Esophagus muscularis mucosa (tissue), 4 donors: ENCODE measurements around the gene RCHY1. TPM values are rescaled to one million over a fixed set of nuclear protein-coding genes. Genes with fewer than 3 reads are reported as not detected.
"Not testable (repeated sequence)": the region's sequence is repeated elsewhere in the genome, so short reads cannot be mapped to it uniquely, and the experiment has no call there.

Source experiments
- DNase-seq: peaks from one replicate; pipeline ENCODE4 v3.0.0-alpha.2; 2017; ENCODE audit errors: extremely low spot score
- H3K27ac ChIP-seq, 4 donors: fragments of 200-600 bp; sonication (generic); replicated peaks in 1 of 4; 1 replicate in 3 of 4; 2 replicates in 1 of 4; pipeline ENCODE4 v1.5.1; 2016 to 2019; ENCODE audit warnings: mild to moderate bottlenecking in 1 of 4
- H3K27me3 ChIP-seq, 4 donors: fragments of 200-600 bp; sonication (generic); one replicate each; pipeline versions ENCODE4 v1.5.1 to v1.6.0; 2016 to 2019
- H3K36me3 ChIP-seq, 4 donors: fragments of 200-600 bp; sonication (generic); one replicate each; pipeline ENCODE4 v1.5.1; 2016 to 2019
- H3K4me1 ChIP-seq, 4 donors: fragments of 200-600 bp; sonication (generic); one replicate each; pipeline ENCODE4 v1.5.1; 2016 to 2019
- H3K4me3 ChIP-seq, 4 donors: fragments of 200-600 bp; sonication (generic); 1 replicate in 2 of 4; 2 replicates in 2 of 4; pipeline ENCODE4 v1.5.1; 2016 to 2019; ENCODE audit warnings: mild to moderate bottlenecking in 4 of 4, moderate library complexity in 1 of 4
- H3K9me3 ChIP-seq, 4 donors: fragments of 200-600 bp; sonication (generic); 1 replicate in 3 of 4; 2 replicates in 1 of 4; pipeline ENCODE4 v1.5.1; 2016 to 2019
- CTCF ChIP-seq, 3 experiments: fragments of 200-600 bp in 2 of 3; fragments of 450-650 bp in 1 of 3; sonication (generic) in 2 of 3; IDR thresholded peaks; one replicate each; pipeline ENCODE4 v1.5.1; 2017 to 2019; ENCODE audit warnings: antibody characterized with exemption in 3 of 3, mild to moderate bottlenecking in 2 of 3, moderate library complexity in 1 of 3
- EP300 ChIP-seq: sonication (generic); formaldehyde crosslinking; IDR thresholded peaks from one replicate; pipeline ENCODE4 v1.6.1; 2017; ENCODE audit warnings: antibody characterized with exemption
- POLR2A ChIP-seq: fragments of 450-650 bp; IDR thresholded peaks from one replicate; pipeline ENCODE4 v1.6.1; 2017; ENCODE audit warnings: antibody characterized with exemption, moderate library complexity, mild to moderate bottlenecking, low read depth
- POLR2AphosphoS5 ChIP-seq, 2 donors: sonication (generic); formaldehyde crosslinking; IDR thresholded peaks; one replicate each; pipeline ENCODE4 v1.6.1; 2017; ENCODE audit warnings: antibody characterized with exemption in 2 of 2
- WGBS: methylation state at CpG from one replicate; pipeline ENCODE4 v1.1.5; 2018; 5-methylcytosine and 5-hydroxymethylcytosine counted together
- intact Hi-C: fragments of 100-400 bp; cut with DNase I; formaldehyde crosslinking; loops from one replicate; pipeline ENCODE4 v1.15.1; 2023
- total RNA-seq, 4 donors: library from RNA; depleted of rRNA; stranded (reverse); fragments of >200 nt; gene quantifications; one replicate each; pipeline versions ENCODE4 v1.1.0 to v1.2.1, GENCODE V29; 2016

The RCHY1 gene
- total RNA-seq, 4 donors from 2014 or later, result 10.9 to 20.8 (median 18.4) TPM

- Histone ChIP-seq H3K27me3 (peaks cover 0 to 3% (median 0%) of the 10 kb centered on the region in 4 donors), H3K36me3 (no peaks in the 10 kb centered on the region), H3K27ac (no peak overlapping the region), H3K4me1 (peaks cover 0 to 6% (median 0%) of the 10 kb centered on the region in 4 donors), H3K9me3 (no peaks in the 10 kb centered on the region), H3K4me3 (no peak overlapping the region)
- intact Hi-C loops, result no loop called here
- DNase-seq, result no peak
- no peak for TF ChIP-seq POLR2A
- TF ChIP-seq POLR2AphosphoS5 (IDR thresholded peaks at IDR 0.05), result no peak
- TF ChIP-seq CTCF (IDR thresholded peaks at IDR 0.05), result no peak
- no peak for TF ChIP-seq EP300
These were observed 38.2 kb upstream of the RCHY1 start for GRCh38 chr4:75552452-75552851.

- Histone ChIP-seq H3K27ac (no peak overlapping the region), H3K27me3 (no peaks in the 10 kb centered on the region), H3K9me3 (no peaks in the 10 kb centered on the region), H3K4me1 (peaks cover 0 to 6% (median 0%) of the 10 kb centered on the region in 4 donors), H3K36me3 (peaks cover 0 to 20% (median 15%) of the 10 kb centered on the region in 4 donors), H3K4me3 (no peak overlapping the region)
- no peak for DNase-seq
- intact Hi-C loops, result no loop called here
- WGBS, result 86% methylated on average over 2 of the region's 2 CpGs
- no peak for TF ChIP-seq CTCF (IDR thresholded peaks at IDR 0.05)
- TF ChIP-seq POLR2AphosphoS5 (IDR thresholded peaks at IDR 0.05), result no peak
- TF ChIP-seq EP300, result no peak
- no peak for TF ChIP-seq POLR2A
These were observed 34.8 kb upstream of the RCHY1 start for GRCh38 chr4:75549019-75549418.

- Histone ChIP-seq H3K36me3 (peaks cover 0 to 22% (median 19%) of the 10 kb centered on the region in 4 donors), H3K9me3 (no peaks in the 10 kb centered on the region), H3K27me3 (no peaks in the 10 kb centered on the region), H3K4me1 (peaks cover 0 to 6% (median 0%) of the 10 kb centered on the region in 4 donors), H3K4me3 (no peak overlapping the region), H3K27ac (no peak overlapping the region)
- no peak for DNase-seq
- TF ChIP-seq POLR2AphosphoS5 (IDR thresholded peaks at IDR 0.05) (peak in 1 of 2 donors; percentile 24), POLR2A (no peak)
- intact Hi-C loops, result no loop called here
- 70% methylated on average over 15 of the region's 15 CpGs for WGBS
These were observed 33.6 kb upstream of the RCHY1 start for GRCh38 chr4:75547647-75548387.

GRCh38 chr4:75545526-75545925, 31.3 kb upstream of the RCHY1 start:
- TF ChIP-seq CTCF (IDR thresholded peaks at IDR 0.05) (no peak), POLR2A (no peak), POLR2AphosphoS5 (IDR thresholded peaks at IDR 0.05) (no peak), EP300 (no peak)
- Histone ChIP-seq H3K27me3 (no peaks in the 10 kb centered on the region), H3K4me1 (peaks cover 0 to 6% (median 0%) of the 10 kb centered on the region in 4 donors), H3K4me3 (no peak overlapping the region), H3K9me3 (no peaks in the 10 kb centered on the region), H3K27ac (no peak overlapping the region), H3K36me3 (peaks cover 0 to 22% (median 21%) of the 10 kb centered on the region in 4 donors)
- WGBS, result 96% methylated on average over 5 of the region's 5 CpGs
- DNase-seq, result no peak
- intact Hi-C loops, result no loop called here

- H3K9me3 ChIP-seq, result no peaks in the 10 kb centered on the region
- H3K4me1 ChIP-seq, result peaks cover 0 to 6% (median 0%) of the 10 kb centered on the region in 4 donors
- 84% methylated on average over 3 of the region's 3 CpGs for WGBS
- no peak overlapping the region for H3K4me3 ChIP-seq
- intact Hi-C loops, result no loop called here
- H3K27me3 ChIP-seq, result no peaks in the 10 kb centered on the region
- H3K27ac ChIP-seq, result no peak overlapping the region
- H3K36me3 ChIP-seq, result peaks cover 0 to 27% (median 23%) of the 10 kb centered on the region in 4 donors
- TF ChIP-seq CTCF (IDR thresholded peaks at IDR 0.05), result no peak
- TF ChIP-seq POLR2AphosphoS5 (IDR thresholded peaks at IDR 0.05), result no peak
- TF ChIP-seq EP300, result no peak
- no peak for TF ChIP-seq POLR2A
- DNase-seq, result no peak
These were observed 30.7 kb upstream of the RCHY1 start for GRCh38 chr4:75544870-75545269.

GRCh38 chr4:75544220-75544619, 30.0 kb upstream of the RCHY1 start:
- H3K27me3 ChIP-seq, DNase-seq, H3K27ac ChIP-seq, H3K9me3 ChIP-seq, H3K4me1 ChIP-seq, H3K4me3 ChIP-seq, intact Hi-C loops: not testable (repeated sequence)
- WGBS, result 94% methylated on average over 8 of the region's 8 CpGs
- peaks cover 0 to 33% (median 24%) of the 10 kb centered on the region in 4 donors for H3K36me3 ChIP-seq
